ENCODE data around the gene KIF11.

The KIF11 gene

GRCh38 chr10:92592761-92593618 is at the start of gene KIF11:
KIF11 (plus strand) TSS chr10:92593130; CDS start chr10:92593376, 246 bp downstream.
- peak within 1 kb of the TSS; percentile 79 for H3K4me3 ChIP-seq (ENCODE audit: low read depth, low read length)
- in situ Hi-C loops (cut with HindIII; ENCODE audit: low sequenced_read_pairs): no loop called here
- peak; percentile 93 for DNase-seq (ENCODE audit: low read depth)
- TF ChIP-seq, protein P1, sequence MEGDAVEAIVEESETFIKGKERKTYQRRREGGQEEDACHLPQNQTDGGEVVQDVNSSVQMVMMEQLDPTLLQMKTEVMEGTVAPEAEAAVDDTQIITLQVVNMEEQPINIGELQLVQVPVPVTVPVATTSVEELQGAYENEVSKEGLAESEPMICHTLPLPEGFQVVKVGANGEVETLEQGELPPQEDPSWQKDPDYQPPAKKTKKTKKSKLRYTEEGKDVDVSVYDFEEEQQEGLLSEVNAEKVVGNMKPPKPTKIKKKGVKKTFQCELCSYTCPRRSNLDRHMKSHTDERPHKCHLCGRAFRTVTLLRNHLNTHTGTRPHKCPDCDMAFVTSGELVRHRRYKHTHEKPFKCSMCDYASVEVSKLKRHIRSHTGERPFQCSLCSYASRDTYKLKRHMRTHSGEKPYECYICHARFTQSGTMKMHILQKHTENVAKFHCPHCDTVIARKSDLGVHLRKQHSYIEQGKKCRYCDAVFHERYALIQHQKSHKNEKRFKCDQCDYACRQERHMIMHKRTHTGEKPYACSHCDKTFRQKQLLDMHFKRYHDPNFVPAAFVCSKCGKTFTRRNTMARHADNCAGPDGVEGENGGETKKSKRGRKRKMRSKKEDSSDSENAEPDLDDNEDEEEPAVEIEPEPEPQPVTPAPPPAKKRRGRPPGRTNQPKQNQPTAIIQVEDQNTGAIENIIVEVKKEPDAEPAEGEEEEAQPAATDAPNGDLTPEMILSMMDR (IDR thresholded peaks at IDR 0.05; ENCODE audit: low read depth, low read length, missing control alignments): no peak

GRCh38 chr10:92544296-92544695 is 48.6 kb upstream of the KIF11 start:
- no peak overlapping the region for H3K4me3 ChIP-seq (ENCODE audit: low read depth, low read length)
- peak; percentile 2 for DNase-seq (ENCODE audit: low read depth)
- in situ Hi-C loops (cut with HindIII; ENCODE audit: low sequenced_read_pairs): no loop called here
- TF ChIP-seq, protein P1 (IDR thresholded peaks at IDR 0.05; ENCODE audit: low read depth, low read length, missing control alignments): no peak

DNA sequence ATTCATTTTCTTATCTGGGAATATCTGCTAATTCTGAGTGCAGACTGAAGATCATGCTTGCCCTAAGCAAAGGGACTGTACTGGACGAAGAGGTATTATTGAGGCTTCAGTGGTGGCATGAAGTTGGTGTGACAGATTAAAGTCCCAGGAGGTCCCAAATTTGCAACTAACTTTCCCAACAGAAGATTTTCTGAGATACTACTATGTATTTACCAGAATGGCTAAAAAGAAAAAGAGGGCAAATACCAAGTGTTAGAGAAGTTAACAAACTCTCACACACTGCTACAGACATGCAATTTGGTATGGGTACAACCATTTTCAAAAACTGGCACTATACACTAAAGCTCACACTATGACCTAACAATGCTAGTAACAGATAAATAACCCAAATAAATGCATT is 47.4 kb upstream of the KIF11 start:
- in situ Hi-C loops (cut with HindIII; ENCODE audit: low sequenced_read_pairs): no loop called here
- no peak for DNase-seq (ENCODE audit: low read depth)
- H3K4me3 ChIP-seq (ENCODE audit: low read depth, low read length): no peak overlapping the region
- TF ChIP-seq, protein P1 (IDR thresholded peaks at IDR 0.05; ENCODE audit: low read depth, low read length, missing control alignments): no peak

DNA sequence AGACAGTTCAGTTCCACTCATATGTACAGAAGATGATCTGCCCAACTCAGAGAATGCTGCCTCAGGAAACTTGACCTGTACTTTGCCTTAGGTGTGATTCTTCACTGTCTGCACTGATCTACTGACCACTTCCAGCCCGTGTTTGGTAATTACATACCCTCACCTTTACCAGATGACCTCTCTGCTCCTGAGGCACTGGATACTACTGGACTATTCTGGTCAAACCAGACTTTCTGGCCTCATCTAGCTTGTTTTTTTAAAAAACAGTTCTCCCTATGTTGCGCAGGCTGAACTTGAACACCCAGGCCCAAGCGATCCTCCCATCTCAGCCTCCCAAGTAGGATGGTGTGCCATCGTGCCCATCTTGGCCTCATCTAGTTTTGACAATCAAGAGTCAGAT is 45.3 kb upstream of the KIF11 start:
- TF ChIP-seq, protein P1 (IDR thresholded peaks at IDR 0.05; ENCODE audit: low read depth, low read length, missing control alignments): no peak
- H3K4me3 ChIP-seq (ENCODE audit: low read depth, low read length): no peak overlapping the region
- DNase-seq (ENCODE audit: low read depth): no peak
- in situ Hi-C loops (cut with HindIII; ENCODE audit: low sequenced_read_pairs): no loop called here

DNA sequence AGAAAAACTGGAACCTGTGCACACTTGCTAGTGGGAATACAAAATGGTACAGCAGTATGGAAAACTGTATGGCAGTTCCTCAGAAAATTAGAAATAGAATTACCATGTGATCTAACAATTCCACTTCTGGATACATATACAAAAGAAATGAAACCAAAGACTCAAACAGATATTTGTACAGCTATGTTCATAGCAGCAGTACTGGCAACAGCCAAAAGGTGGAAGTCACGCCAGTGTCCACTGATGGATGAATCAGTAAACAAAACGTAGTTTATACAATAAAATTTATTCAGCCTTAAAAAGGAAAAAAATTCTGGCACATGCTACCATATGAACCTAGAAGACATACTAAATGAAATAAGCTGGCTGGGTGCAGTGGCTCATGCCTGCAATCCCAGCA is 42.0 kb upstream of the KIF11 start:
- TF ChIP-seq, protein P1 (IDR thresholded peaks at IDR 0.05; ENCODE audit: low read depth, low read length, missing control alignments): no peak
- in situ Hi-C loops (cut with HindIII; ENCODE audit: low sequenced_read_pairs): no loop called here
- no peak for DNase-seq (ENCODE audit: low read depth)
- no peak overlapping the region for H3K4me3 ChIP-seq (ENCODE audit: low read depth, low read length)

DNA sequence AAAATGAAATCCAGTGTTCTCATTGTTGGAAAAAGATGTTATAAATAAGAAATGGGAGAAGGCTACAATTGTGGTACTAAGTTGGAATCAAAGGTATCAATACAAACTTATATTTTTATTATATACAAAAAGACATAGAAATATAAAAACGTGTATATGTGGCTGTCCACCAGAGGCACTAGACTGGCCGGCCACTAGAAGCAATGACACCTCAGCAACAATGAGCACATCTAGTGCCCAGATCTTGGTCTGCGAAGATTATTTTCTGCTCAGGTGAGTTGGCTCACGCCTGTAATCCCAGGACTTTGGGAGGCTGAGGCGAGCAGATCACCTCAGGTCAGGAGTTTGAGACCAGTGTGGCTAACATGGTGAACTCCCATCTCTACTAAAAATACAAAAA is 40.6 kb upstream of the KIF11 start:
- TF ChIP-seq, protein P1 (IDR thresholded peaks at IDR 0.05; ENCODE audit: low read depth, low read length, missing control alignments): peak; percentile 33
- in situ Hi-C loops (cut with HindIII; ENCODE audit: low sequenced_read_pairs): no loop called here
- H3K4me3 ChIP-seq (ENCODE audit: low read depth, low read length): no peak overlapping the region
- no peak for DNase-seq (ENCODE audit: low read depth)

All from astrocyte of the cerebellum (primary cell).